HUES6 (cell line): ENCODE data around the gene KCTD20.
A peak's percentile ranks its signal among the peaks of the same experiment; 100 is the strongest.
"Not testable (repeated sequence)": the region's sequence is repeated elsewhere in the genome, so short reads cannot be mapped to it uniquely, and the experiment has no call there.

Source experiments
- H3K27ac ChIP-seq: 2 replicates; pipeline ENCODE4 v1.7.0; 2013; ENCODE audit warnings: low read depth, mild to moderate bottlenecking, low read length, inconsistent platforms
- H3K27me3 ChIP-seq: 2 replicates; pipeline ENCODE4 v1.6.1; 2013; ENCODE audit warnings: low read length; ENCODE audit not compliant: control insufficient read depth, insufficient read depth
- H3K36me3 ChIP-seq: 2 replicates; pipeline ENCODE4 v1.6.1; 2013; ENCODE audit warnings: low read length; ENCODE audit not compliant: control insufficient read depth, insufficient read depth
- H3K4me1 ChIP-seq: 2 replicates; pipeline ENCODE4 v1.6.1; 2013; ENCODE audit warnings: low read length; ENCODE audit not compliant: control insufficient read depth, insufficient read depth
- H3K4me3 ChIP-seq: 2 replicates; pipeline ENCODE4 v1.5.1; 2013; ENCODE audit warnings: low read depth, low read length
- H3K9ac ChIP-seq: one replicate; pipeline ENCODE4 v1.6.1; 2013; ENCODE audit warnings: mild to moderate bottlenecking, low read length
- H3K9me3 ChIP-seq: 2 replicates; pipeline ENCODE4 v1.6.1; 2013; ENCODE audit warnings: low read depth, low read length; ENCODE audit not compliant: control insufficient read depth, insufficient read depth

KCTD20 gene

GRCh38 chr6:36444470-36444869 is 1.7 kb downstream of the KCTD20 start:
- Histone ChIP-seq H3K9ac (no peak overlapping the region), H3K36me3 (peaks cover 13% of the 10 kb centered on the region), H3K27ac (no peak overlapping the region), H3K4me3 (peak overlapping the region; percentile 91), H3K9me3 (peaks cover 6% of the 10 kb centered on the region), H3K27me3 (no peaks in the 10 kb centered on the region), H3K4me1 (peaks cover 22% of the 10 kb centered on the region)

- no peak overlapping the region for H3K27ac ChIP-seq
- H3K9ac ChIP-seq, result no peak overlapping the region
- H3K4me3 ChIP-seq, result no peak overlapping the region
- no peaks in the 10 kb centered on the region for H3K27me3 ChIP-seq
- peaks cover 20% of the 10 kb centered on the region for H3K4me1 ChIP-seq
- H3K36me3 ChIP-seq, result peaks cover 13% of the 10 kb centered on the region
- H3K9me3 ChIP-seq, result peaks cover 6% of the 10 kb centered on the region
These were observed 2.8 kb downstream of the KCTD20 start for GRCh38 chr6:36445621-36446020.

GRCh38 chr6:36449173-36449572 is 6.4 kb downstream of the KCTD20 start:
- not testable (repeated sequence) for H3K27me3 ChIP-seq, H3K4me3 ChIP-seq, H3K9ac ChIP-seq, H3K27ac ChIP-seq, H3K4me1 ChIP-seq, H3K9me3 ChIP-seq
- peaks cover 18% of the 10 kb centered on the region for H3K36me3 ChIP-seq

- H3K9ac ChIP-seq, H3K4me3 ChIP-seq, H3K27ac ChIP-seq, H3K4me1 ChIP-seq, H3K27me3 ChIP-seq, H3K9me3 ChIP-seq: not testable (repeated sequence)
- peaks cover 20% of the 10 kb centered on the region for H3K36me3 ChIP-seq
These were observed 10.1 kb downstream of the KCTD20 start for GRCh38 chr6:36452897-36453296.

DNA sequence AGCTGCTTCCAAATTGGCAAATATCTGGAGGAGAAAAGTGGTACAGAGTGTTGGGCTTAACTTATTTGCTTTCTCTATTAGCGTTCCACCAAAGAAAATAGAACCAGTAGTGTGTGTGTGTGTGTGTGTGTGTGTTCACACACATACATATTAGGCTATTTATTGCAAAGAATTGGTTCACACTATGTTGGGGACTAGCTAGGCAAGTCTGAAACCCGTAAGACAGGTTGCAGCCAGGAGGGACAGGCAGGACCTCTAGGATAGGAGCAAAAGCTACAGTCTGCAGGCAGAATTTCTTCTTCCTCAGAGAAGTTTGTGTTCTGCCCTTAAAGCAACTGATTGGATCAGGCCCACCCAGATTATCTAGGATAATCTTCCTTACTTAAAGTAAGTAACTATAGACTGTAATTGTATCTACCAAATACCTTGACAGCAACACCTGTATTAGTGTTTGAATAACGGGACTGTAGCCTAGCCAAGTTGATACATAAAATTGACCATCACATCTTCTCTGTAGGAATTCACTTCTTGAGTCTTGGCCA is 12.8 kb downstream of the KCTD20 start:
- Histone ChIP-seq H3K9me3 (no peaks in the 10 kb centered on the region), H3K36me3 (peaks cover 8% of the 10 kb centered on the region; the same call in 1 of the 2 replicates), H3K27ac (no peak overlapping the region), H3K9ac (no peak overlapping the region), H3K4me3 (no peak overlapping the region), H3K4me1 (no peaks in the 10 kb centered on the region), H3K27me3 (no peaks in the 10 kb centered on the region)

DNA sequence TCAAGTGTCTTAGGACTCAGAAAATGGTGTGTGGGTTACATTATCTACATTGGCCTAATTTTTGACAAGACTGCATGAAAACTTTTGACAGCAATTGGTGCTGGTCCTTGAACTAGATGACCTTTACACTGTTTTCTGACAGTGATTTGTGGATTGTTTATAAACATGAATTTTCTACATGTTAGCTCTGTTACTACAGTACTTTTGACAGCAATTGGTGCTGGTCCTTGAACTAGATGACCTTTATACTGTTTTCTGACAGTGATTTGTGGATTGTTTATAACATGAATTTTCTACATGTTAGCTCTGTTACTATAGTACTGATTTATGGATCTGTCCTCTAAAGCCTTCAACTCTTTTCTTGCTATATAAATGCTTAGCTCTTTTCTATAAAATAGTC is 16.7 kb downstream of the KCTD20 start:
- Histone ChIP-seq H3K27ac (no peak overlapping the region), H3K4me3 (no peak overlapping the region), H3K9ac (no peak overlapping the region), H3K4me1 (peaks cover 4% of the 10 kb centered on the region; the same call in 1 of the 2 replicates), H3K9me3 (no peaks in the 10 kb centered on the region), H3K36me3 (0 out of 2 replicates have a peak, but pooled peaks cover 2% of the 10 kb centered on the region), H3K27me3 (no peaks in the 10 kb centered on the region)

DNA sequence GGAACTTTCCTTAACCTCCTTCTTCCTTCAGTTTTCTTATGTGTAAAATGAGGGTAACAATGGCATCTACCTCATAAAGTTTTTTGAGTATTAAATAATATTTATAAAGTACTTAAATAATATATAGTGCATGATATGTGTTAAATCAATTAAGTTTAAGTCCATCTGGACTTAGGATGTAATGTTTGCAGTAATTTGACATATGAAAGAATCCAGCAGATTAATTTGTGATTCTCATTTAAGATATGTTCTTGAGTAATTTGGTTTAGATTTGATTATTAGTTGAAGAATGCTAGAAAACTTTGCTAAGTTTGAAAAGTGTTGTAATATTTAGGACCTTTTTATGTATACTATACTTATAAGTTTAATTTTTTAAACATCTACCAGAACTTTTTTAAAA is 18.1 kb downstream of the KCTD20 start:
- peaks cover 4% of the 10 kb centered on the region; the same call in 1 of the 2 replicates for H3K4me1 ChIP-seq
- no peaks in the 10 kb centered on the region for H3K36me3 ChIP-seq
- H3K27ac ChIP-seq, result no peak overlapping the region
- no peak overlapping the region for H3K4me3 ChIP-seq
- no peak overlapping the region for H3K9ac ChIP-seq
- H3K9me3 ChIP-seq, result no peaks in the 10 kb centered on the region
- H3K27me3 ChIP-seq, result no peaks in the 10 kb centered on the region

- Histone ChIP-seq H3K4me1 (peaks cover 4% of the 10 kb centered on the region; the same call in 1 of the 2 replicates), H3K4me3 (no peak overlapping the region), H3K27ac (no peak overlapping the region), H3K9ac (no peak overlapping the region), H3K9me3 (no peaks in the 10 kb centered on the region), H3K27me3 (no peaks in the 10 kb centered on the region), H3K36me3 (no peaks in the 10 kb centered on the region)
These were observed 18.8 kb downstream of the KCTD20 start for GRCh38 chr6:36461646-36462045.

- no peaks in the 10 kb centered on the region for H3K36me3 ChIP-seq
These were observed 20.9 kb downstream of the KCTD20 start for GRCh38 chr6:36463676-36464075.

GRCh38 chr6:36464233-36464632 is 21.4 kb downstream of the KCTD20 start:
- no peaks in the 10 kb centered on the region for H3K36me3 ChIP-seq
- no peak overlapping the region for H3K4me3 ChIP-seq
- H3K4me1 ChIP-seq, result peaks cover 4% of the 10 kb centered on the region; the same call in 1 of the 2 replicates
- no peaks in the 10 kb centered on the region for H3K27me3 ChIP-seq
- H3K9me3 ChIP-seq, result no peaks in the 10 kb centered on the region
- H3K9ac ChIP-seq, result no peak overlapping the region
- no peak overlapping the region for H3K27ac ChIP-seq

More at GRCh38 chr6:36463676-36464075, 20.9 kb downstream of the KCTD20 start:
- no peaks in the 10 kb centered on the region for H3K27me3 ChIP-seq
- peaks cover 4% of the 10 kb centered on the region; the same call in 1 of the 2 replicates for H3K4me1 ChIP-seq
- H3K27ac ChIP-seq, result no peak overlapping the region
- no peak overlapping the region for H3K4me3 ChIP-seq
- no peaks in the 10 kb centered on the region for H3K9me3 ChIP-seq
- H3K9ac ChIP-seq, result no peak overlapping the region

- Histone ChIP-seq H3K27me3 (no peaks in the 10 kb centered on the region), H3K36me3 (peaks cover 18% of the 10 kb centered on the region)
These were observed 24.8 kb downstream of the KCTD20 start for GRCh38 chr6:36467625-36468024.

More at GRCh38 chr6:36467625-36468024, 24.8 kb downstream of the KCTD20 start:
- Histone ChIP-seq H3K27ac (no peak overlapping the region), H3K9ac (no peak overlapping the region), H3K9me3 (no peaks in the 10 kb centered on the region), H3K4me3 (no peak overlapping the region), H3K4me1 (peaks cover 4% of the 10 kb centered on the region; the same call in 1 of the 2 replicates)
